Mucosa of rectum (tissue), 2 donors: ENCODE data around the gene ZNF626.
"Not testable (repeated sequence)": the region's sequence is repeated elsewhere in the genome, so short reads cannot be mapped to it uniquely, and the experiment has no call there.

Source experiments
- H3K27ac ChIP-seq, 2 donors: one replicate each; pipeline ENCODE4 v1.7.0; 2013; ENCODE audit warnings: inconsistent platforms in 2 of 2, low read depth in 2 of 2, low read length in 2 of 2
- H3K27me3 ChIP-seq, 2 donors: one replicate each; pipeline ENCODE4 v1.7.0; 2013; ENCODE audit warnings: low read length in 2 of 2; ENCODE audit not compliant: control insufficient read depth in 2 of 2, insufficient read depth in 2 of 2
- H3K36me3 ChIP-seq, 2 donors: one replicate each; pipeline ENCODE4 v1.7.0; 2013; ENCODE audit warnings: low read length in 2 of 2; ENCODE audit not compliant: control insufficient read depth in 2 of 2, insufficient read depth in 2 of 2
- H3K4me1 ChIP-seq, 2 donors: one replicate each; pipeline ENCODE4 v1.7.0; 2013; ENCODE audit warnings: low read length in 2 of 2, mild to moderate bottlenecking in 1 of 2; ENCODE audit not compliant: control insufficient read depth in 2 of 2, insufficient read depth in 2 of 2
- H3K4me3 ChIP-seq, 2 donors: one replicate each; pipeline ENCODE4 v1.7.0; 2013; ENCODE audit warnings: low read length in 2 of 2
- H3K9ac ChIP-seq, 2 donors: one replicate each; pipeline ENCODE4 v1.7.0; 2013; ENCODE audit warnings: low read length in 2 of 2, low read depth in 1 of 2, mild to moderate bottlenecking in 1 of 2
- H3K9me3 ChIP-seq, 2 donors: one replicate each; pipeline ENCODE4 v1.7.0; 2013; ENCODE audit warnings: low read length in 2 of 2; ENCODE audit not compliant: control insufficient read depth in 2 of 2
- donor health status: healthy.
- donor health status: Normal muscosa, but diverticular disease.

Gene ZNF626

GRCh38 chr19:20624560-20624959 lies 36.8 kb downstream of the ZNF626 start:
- not testable (repeated sequence) for H3K36me3 ChIP-seq, H3K4me1 ChIP-seq, H3K27ac ChIP-seq, H3K27me3 ChIP-seq, H3K4me3 ChIP-seq, H3K9ac ChIP-seq
- H3K9me3 ChIP-seq, result peaks cover 8 to 15% of the 10 kb centered on the region in 2 donors

GRCh38 chr19:20616071-20616470 lies 45.3 kb downstream of the ZNF626 start:
- no peak overlapping the region for H3K27ac ChIP-seq
- H3K27me3 ChIP-seq, result no peaks in the 10 kb centered on the region
- no peaks in the 10 kb centered on the region for H3K4me1 ChIP-seq
- H3K36me3 ChIP-seq, result no peaks in the 10 kb centered on the region
- H3K9me3 ChIP-seq, result peaks cover 0 to 7% of the 10 kb centered on the region in 2 donors
- H3K4me3 ChIP-seq, result no peak overlapping the region
- H3K9ac ChIP-seq, result no peak overlapping the region

GRCh38 chr19:20614971-20615370 lies 46.4 kb downstream of the ZNF626 start:
- not testable (repeated sequence) for H3K36me3 ChIP-seq, H3K9me3 ChIP-seq, H3K9ac ChIP-seq, H3K27ac ChIP-seq, H3K27me3 ChIP-seq, H3K4me3 ChIP-seq, H3K4me1 ChIP-seq

GRCh38 chr19:20612711-20613316 lies 48.6 kb downstream of the ZNF626 start:
- H3K4me3 ChIP-seq, result peak overlapping the region in 1 of 2 donors; percentile 44
- peaks cover 0 to 7% of the 10 kb centered on the region in 2 donors for H3K9me3 ChIP-seq
- no peaks in the 10 kb centered on the region for H3K36me3 ChIP-seq
- no peaks in the 10 kb centered on the region for H3K27me3 ChIP-seq
- no peaks in the 10 kb centered on the region for H3K4me1 ChIP-seq
- no peak overlapping the region for H3K9ac ChIP-seq
- H3K27ac ChIP-seq, result no peak overlapping the region

GRCh38 chr19:20611866-20612265 lies 49.5 kb downstream of the ZNF626 start:
- Histone ChIP-seq H3K4me1 (no peaks in the 10 kb centered on the region), H3K4me3 (peak overlapping the region in 1 of 2 donors; percentile 44), H3K36me3 (no peaks in the 10 kb centered on the region), H3K27ac (no peak overlapping the region), H3K9ac (no peak overlapping the region), H3K27me3 (no peaks in the 10 kb centered on the region), H3K9me3 (peaks cover 0 to 7% of the 10 kb centered on the region in 2 donors)

GRCh38 chr19:20607943-20608342 lies 53.4 kb downstream of the ZNF626 start:
- no peak overlapping the region for H3K9ac ChIP-seq
- H3K27ac ChIP-seq, result no peak overlapping the region
- no peaks in the 10 kb centered on the region for H3K27me3 ChIP-seq
- peaks cover 1 to 4% of the 10 kb centered on the region in 2 donors for H3K9me3 ChIP-seq
- H3K36me3 ChIP-seq, result no peaks in the 10 kb centered on the region
- H3K4me3 ChIP-seq, result no peak overlapping the region
- no peaks in the 10 kb centered on the region for H3K4me1 ChIP-seq
